NCI-H748 treated with DMSO at 0.1 percent for 48 hours (cell line): ENCODE results near the gene SULT1A2.
"Not testable (repeated sequence)": the region's sequence is repeated elsewhere in the genome, so short reads cannot be mapped to it uniquely, and the experiment has no call there.

Experiments
- DNase-seq: peaks from one replicate; lab custom pipeline; 2025; lab: John Stamatoyannopoulos, UW

SULT1A2 gene

DNA sequence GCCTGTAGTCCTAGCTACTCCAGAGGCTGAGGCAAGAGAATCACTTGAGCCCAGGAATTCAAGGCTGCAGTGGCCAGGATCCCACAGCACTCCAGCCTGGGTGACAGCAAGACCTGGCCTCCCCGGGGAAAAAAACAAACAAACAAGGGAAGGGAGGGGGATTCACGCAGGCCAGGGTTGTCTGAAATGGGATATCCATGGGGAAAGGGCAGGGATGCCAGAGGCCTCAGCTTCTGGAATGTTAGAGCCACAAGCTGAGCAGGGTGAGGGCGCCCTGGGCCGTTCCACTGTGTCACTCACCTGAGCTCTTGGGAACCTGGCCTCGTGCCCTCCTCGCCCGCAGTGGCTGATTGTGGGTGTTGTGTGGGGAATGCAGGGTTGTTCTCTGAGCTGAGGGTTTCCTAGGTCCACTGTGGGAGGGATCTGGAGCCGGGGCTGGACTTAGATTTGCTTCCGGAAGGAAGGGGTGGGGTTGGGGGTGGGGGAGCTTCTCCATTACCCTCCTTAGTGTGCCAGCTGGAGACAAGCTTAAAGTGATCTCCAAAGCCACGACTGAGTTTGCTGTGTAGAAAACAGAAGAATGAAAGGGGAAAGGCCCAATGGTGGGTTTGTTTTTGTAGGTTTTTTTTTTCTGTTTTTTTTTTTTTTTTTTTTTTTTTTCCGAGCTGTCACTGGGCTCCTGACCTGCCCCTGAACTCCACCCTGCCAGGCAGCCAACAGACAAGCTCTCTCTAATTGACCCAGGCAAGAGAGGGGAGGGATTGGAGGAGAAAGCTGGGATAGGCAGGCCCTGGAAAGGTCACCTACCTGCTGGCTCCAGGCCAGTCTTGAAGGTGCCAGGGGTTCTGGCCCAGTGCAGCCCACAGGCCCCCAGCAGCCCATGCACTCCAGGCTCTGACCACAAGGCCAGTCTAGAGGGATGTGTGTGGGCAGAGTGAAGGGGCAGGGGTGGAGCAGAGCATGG is 13.1 kb upstream of the SULT1A2 start, which contains the start of gene SULT1A1:
Gene SULT1A1 (minus strand): TSS at position 414 of the 964 bp plus-strand sequence. CDS start 1,189 bp downstream, outside the sequence.
- no peak for DNase-seq

DNA sequence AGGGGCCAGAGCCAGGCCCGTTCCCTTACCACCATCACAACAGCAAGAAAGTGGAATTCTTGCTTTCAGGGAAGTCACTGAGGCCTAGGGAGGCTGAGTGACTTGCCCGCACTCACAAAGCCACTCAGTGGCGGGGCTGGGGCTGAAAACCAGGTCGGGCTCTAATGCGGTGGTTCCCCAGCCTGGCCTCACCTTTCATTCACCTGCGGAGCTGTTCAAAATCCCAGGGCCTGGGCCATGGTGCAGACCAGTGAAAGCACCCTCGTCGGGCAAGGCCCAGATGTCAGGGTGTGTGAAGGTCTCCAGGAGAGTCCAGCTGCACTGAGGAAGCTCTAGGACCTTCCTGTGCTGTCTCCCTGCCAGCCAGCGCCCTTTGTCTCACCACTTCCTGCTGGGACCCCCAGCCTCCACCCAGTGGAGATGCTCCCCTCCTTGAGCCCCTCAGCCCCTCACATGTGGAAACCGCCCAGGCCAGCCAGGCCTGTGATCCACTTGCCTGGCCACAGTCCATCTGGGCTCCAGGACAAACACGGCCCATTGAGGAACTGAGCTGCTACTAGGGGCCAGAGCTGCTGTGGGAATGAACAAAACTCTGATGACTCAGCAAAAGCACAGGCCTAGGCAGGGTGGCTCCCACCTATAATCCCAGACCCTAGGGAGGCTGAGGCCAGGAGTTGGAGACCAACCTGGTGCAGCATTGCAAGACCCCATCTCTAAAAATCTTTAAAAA is 12.2 kb upstream of the SULT1A2 start:
- not testable (repeated sequence) for DNase-seq

DNA sequence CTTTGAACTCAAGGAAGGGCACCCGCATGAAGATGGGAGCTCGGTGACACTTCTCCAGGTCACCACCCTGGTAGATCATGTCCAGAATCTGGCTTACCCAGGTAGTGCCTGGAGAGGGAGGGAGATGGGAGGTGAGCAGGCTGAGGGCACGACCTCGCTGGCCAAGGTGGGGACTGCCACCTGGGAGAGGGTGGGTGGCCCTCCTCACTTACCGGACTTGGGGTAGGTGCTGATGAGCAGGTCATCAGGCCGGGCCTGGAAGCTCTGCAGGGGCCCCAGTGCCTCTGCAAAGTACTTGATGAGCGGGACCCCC is 11.6 kb upstream of the SULT1A2 start:
- not testable (repeated sequence) for DNase-seq

DNA sequence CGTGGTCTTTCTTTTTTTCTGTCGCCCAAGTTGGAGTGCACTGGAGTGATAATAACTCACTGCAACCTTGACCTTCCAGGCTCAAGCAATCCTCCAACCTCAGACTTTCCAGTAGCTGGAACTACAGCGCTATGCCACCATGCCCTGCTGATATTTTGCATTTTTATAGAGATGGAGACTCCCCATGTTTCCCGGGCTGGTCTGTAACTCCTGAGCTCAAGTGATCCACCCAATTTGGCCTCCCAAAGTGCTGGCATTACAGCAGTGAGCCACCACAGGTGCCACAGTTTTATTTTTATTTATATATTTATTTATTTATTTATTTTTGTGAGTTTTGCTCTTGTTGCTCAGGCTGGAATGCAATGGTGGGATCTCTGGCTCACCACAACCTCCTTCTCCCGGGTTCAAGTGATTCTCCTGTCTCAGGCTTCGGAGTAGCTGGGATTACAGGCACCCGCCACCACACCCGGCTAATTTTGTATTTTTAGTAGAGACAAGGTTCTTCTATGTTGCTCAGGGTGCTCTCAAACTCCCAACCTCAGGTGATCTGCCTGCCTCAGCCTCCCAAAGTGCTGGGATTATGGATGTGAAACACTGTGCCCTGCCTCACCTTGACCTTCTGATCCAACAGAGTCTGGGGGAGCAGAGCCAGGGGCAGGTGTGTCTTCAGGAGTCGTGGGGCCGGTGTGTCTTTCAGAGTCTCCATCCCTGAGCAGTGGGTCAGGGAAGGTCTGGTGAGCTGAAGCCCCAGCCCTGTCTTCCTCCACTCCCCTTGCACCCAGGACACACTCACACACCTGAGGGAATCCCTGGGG is 11.0 kb upstream of the SULT1A2 start:
- DNase-seq, result not testable (repeated sequence)

DNA sequence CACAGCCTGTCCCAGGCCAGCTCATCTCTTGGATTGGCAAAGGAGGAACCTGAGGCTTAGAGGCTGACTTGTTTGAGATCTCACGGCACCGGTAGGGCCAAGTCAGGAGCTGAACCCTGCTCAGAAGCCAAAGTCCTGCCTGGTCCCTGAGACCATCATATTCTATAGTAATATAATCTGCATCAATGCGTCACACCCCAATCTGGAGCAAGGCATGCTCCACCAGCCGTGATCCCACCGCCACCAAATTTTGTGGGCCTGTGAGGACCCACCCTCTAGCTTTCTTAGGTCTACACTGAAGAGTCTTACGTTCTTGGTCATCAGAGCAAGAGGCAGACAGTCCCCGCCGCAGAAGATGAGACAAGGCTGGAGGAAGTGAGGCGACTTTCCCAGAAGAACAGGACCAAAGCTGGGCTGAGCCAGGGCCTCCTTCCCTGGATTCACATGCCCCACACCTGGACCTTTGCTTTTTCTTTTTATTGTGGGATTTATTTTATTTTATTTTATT is 10.3 kb upstream of the SULT1A2 start:
- no peak for DNase-seq

DNA sequence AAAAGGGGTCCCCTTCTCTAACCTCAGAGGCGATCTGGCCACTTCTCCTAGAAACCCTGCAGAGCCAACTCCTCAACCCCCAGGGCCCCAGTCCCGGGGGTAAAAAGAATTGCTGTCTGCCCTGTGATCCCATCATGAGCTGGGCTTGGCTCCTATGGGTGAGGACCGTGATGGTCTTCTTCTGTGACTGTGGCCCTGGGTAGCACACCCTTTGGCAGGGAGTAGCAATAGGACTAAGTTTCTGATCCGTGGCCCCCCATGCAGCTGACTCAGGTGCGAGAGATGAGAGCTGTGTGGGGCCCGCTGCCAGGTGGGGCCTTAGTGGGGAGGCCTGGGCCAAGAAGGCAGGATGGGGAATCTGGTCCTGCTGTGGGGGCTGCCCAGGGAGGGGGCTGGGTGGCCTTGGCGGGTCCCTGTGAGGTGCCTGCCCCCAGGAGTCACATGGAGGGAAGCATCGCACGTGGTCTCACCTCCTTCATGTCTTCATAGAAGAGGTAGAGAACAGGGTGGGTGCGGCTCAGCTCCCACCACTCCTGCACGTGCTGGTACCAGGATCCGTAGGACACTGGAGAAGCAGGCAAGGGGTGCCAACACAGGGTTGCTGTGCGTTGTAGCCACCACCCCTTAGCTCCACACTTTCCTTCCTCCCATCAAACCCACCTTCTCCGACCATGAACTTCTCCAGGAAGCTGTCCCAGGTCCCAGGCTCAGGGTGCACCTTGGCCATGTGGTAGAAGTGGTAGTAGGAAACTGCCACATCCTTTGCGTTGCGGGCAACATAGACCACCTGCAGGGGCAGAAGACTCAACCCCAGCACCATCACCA is 9.7 kb upstream of the SULT1A2 start:
- DNase-seq, result no peak

DNA sequence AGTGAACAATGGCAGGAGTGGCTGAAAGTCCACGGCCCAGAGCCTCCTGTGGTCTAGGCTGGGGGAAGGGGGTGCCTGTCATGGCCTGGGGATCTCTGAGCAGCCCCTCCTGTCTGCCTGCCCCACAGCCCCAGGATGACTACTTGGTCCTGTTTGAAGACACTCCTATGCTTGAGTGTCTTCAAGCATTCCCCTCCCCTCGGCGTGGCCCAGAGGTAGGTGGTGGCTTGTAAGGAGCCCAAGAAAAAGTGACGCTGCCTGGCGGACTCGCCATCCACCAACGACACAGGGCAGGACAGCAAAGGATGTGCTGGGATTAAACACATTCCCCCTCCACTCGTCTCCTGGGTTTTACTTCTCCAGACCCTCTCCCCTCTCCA is 7.3 kb upstream of the SULT1A2 start:
- no peak for DNase-seq

DNA sequence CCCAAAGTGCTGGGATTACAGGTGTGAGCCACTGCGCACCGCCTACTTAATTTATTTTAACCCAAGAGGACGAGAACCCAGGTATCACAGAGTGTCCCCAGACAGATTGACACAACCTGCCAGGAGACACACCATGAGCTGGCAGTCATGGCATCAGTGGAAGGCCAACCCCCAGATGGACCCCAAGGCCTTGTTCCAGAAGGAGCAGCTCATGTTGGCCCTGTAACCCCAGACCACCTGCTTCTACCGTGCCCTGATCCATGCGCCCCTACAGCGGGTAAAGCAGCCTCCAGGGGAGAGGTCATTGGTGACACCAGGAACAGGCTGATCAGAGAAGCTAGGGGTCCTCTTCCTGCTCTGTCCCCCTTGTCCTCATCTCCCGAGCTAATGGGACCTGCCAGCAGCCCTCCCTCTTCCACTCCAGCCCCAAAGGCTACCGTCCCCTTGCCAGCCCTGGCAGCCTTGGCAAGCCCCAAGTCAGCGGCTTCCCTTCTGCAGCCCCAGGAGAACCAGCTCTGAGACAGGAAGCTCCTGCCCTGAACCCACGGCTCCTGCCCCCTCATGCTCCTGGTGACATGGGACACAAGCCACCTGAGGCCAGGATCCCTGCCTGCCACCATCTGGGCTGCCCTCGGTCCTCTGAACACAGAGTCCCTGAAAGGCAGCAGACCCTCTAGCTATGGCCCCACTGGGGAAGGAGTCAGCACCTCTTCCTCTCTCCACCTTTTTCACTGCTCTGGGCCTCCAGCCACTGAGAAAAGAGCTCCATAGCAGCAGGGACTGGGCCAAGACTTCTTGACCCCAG is 6.7 kb upstream of the SULT1A2 start:
- DNase-seq, result no peak

DNA sequence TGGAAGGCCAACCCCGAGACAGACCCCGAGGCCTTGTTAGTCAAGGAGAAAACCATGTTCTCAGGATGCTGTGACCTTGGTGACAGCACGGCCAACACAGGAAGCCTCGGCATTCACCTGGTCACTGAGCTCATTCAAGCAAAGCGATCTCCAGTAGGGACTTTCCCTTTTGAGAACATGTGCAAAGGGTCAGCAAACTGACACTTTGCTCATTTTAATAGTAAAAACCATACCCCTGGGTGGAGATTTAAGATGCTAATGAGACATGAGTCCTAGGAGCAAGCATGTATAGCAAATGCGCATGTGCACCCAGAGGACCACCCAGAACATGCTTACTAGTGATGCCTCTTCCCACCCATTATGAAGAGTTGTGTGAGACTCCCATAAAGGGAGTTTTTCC is 5.7 kb upstream of the SULT1A2 start:
- DNase-seq, result no peak

DNA sequence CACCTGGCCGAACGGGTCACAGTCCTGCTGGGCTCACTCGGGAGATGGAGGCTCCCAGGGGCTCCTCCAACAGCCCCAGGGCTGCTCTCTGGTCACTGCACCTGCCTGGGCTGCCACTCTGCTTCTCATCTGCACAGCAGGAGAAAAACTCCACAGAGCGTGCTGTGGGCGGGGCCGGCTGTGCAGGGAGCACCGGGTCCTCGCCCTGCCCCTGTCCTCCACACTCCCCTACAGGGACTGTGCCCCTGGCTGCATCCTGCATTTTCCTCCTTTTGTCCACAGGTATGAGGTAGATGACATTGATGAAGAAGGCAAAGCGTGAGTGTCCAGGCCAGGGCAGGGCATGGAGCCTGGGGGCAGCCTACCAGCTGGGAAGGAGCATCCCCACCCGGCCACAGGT is 5.2 kb upstream of the SULT1A2 start:
- not testable (repeated sequence) for DNase-seq

DNA sequence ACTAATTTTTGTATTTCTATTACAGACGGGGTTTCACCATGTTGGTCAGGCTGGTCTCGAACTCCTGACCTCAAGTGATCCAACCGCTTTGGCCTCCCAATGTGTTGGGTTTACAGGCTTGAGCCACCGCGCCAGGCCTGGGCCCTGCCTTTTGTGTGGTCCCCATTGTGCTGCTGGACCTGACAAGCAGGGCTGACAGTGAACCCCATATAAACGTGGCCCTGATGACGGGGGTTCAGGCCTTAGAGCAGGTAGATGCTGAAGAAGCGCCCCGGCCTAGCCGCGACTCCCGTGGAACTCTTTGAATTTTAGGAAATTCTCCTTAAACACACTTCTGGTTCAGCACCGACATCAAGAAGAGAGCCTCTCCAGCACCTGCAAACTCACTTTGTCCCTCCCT is 4.7 kb upstream of the SULT1A2 start:
- not testable (repeated sequence) for DNase-seq

DNA sequence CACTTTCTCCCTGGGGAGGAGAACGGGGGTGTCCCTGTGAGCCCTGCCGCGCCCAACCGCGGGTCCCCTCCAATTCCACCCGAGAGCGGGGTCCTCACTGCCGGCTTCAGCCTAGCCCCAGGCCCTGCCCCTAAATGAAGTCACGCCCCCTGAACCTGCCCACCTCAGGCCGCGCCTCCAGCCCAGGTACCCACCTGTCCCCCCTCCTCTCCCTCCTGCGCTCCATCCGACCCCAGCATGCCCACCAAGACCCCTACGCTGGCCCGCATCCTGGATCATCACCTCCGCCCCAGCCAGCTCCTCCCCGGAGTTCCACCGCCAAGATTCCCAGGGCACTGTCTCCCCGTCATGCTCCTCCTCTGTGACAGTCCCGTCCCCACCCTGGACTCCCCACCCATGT is 4.1 kb upstream of the SULT1A2 start:
- DNase-seq, result not testable (repeated sequence)

DNA sequence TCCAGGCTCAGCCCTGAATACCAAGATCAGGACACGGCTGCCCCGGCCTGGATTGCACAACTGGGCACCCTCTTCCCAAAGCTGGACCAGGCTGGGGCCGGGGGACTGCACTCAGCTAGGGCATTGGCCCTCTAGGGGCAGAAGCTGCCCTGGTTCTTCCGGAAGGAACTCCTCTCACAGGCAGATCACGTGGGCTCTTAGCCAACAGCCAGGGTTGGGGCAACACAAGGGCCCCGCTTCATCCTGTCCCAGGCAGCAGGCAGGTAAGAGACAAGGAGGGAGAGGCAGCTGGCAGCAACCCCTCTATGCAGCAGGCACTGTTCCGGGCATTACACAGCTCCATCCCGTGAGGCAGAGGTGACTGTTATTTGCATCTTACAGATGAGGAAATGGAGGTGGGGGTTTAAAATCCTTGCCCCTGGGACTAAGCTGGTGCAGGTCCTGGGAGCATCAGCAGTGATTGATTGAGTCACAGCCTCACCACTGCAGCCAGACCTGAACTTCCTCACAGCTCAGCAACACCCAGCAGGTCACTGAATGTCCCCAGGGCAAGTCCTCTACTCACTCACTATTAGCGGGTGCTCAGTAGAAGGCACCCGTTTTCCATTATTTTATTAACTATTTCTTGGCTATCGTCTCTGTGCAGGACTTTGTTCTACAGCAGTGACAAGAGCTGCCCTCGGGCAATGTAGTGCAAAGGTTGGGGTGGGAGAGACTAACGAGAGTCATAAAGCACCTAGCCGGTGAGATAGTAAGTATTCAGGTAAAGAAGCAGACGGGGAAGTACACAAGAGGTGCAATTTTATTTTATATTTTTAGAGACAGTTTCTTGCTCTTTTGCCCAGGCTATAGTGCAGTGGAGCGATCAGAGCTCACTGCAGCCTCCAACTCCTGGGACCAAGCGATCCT is 2.8 kb upstream of the SULT1A2 start:
- not testable (repeated sequence) for DNase-seq

DNA sequence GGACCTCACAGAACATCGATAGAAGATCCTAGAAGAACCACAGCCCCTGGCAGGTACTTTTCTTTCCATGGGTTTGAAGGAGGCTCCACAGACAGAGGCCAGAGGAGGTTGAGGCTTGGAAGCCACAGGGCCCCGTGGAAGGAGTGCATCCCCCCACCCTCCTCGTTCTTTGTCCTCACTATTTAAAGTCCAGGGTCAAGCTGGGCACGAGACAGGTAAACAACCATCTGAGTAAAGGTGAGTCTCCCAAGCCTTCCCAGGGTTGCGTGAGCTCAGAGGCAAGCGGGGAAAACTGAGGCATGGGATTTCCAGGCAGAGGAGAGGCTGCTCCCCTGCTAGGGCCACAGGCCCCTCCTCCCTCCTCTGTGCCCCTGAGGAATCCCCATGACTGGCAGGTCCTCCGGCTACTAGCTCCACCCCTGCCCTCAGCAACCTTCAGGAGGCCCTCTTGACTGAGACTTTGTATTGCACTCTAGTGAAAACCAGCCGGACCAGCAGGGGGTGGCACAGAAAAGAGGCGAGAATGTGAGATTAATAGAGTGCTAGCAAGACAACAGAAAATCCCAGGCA is 927 bp upstream of the SULT1A2 start:
- DNase-seq, result no peak

DNA sequence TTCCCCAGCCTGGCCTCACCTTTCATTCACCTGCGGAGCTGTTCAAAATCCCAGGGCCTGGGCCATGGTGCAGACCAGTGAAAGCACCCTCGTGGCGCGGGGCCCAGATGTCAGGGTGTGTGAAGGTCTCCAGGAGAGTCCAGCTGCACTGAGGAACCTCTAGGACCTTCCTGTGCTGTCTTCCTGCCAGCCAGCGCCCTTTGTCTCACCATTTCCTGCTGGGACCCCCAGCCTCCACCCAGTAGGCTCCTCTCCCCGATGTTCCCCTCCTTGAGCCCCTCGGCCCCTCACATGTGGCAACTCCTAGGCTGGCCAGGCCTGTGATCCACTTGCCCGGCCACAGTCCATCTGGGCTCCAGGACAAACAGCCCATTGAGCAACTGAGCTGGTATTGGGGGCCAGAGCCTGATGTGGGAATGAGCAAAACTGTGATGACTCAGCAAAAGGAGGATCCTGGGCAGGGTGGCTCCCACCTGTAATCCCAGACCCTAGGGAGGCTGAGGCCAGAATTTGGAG is 677 bp downstream of the SULT1A2 start:
- DNase-seq, result no peak

DNA sequence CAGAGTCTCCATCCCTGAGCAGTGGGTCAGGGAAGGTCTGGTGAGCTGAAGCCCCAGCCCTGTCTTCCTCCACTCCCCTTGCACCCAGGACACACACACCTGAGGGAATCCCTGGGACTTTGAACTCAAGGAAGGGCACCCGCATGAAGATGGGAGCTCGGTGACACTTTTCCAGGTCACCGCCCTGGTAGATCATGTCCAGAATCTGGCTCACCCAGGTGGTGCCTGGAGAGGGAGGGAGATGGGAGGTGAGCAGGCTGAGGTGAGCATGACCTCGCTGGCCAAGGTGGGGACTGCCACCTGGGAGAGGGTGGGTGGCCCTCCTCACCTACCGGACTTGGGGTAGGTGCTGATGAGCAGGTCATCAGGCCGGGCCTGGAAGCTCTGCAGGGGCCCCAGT is 1.4 kb downstream of the SULT1A2 start:
- not testable (repeated sequence) for DNase-seq

DNA sequence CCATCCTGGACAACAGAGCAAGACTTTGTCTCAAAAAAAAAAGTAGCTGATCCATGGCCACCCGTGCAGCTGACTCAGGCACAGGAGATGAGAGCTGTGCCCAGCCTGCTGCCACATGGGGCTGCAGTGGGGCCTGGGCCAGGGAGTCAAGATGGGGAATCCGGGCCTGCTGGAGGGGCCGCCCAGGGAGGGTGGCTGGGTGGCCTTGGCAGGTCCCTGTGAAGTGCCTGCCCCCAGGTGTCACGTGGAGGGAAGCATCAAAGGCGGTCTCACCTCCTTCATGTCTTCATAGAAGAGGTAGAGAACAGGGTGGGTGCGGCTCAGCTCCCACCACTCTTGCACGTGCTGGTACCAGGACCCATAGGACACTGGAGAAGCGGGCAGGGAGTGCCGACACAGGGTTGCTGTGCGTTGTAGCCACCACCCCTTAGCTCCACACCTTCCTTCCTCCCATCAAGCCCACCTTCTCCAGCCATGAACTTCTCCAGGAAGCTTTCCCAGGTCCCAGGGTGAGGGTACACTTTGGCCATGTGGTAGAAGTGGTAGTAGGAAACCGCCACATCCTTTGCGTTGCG is 3.8 kb downstream of the SULT1A2 start:
- no peak for DNase-seq

DNA sequence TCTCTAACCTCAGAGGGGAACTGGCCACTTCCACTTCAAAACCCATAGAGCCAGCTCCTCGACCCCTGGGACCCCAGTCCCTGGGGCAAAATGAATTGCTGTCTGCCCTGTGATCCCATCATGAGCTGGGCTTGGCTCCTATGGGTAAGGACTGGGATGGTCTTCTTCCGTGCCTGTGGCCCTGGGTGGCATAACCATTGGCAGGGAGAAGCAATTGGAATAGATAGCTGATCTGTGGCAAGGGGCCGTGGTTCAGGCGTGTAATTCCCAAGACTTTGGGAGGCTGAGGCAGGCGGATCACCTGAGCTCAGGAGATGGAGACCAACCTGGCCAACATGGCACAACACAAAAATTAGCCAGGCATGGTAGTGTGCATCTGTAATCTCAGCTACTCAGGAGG is 4.3 kb downstream of the SULT1A2 start:
- DNase-seq, result no peak
